HepG2 (cell line): ENCODE results near the gene KCNB1. TPM values are rescaled to one million over a fixed set of nuclear protein-coding genes. Genes with fewer than 3 reads are reported as not detected.

ENCODE experiments used
- ATF2 ChIP-seq: sonication (generic); formaldehyde crosslinking; IDR thresholded peaks from 2 replicates; pipeline ENCODE4 v1.4.0; 2020; ENCODE audit warnings: missing genetic modification reagents
- ATF7 ChIP-seq, 2 experiments: fragments of 450-650 bp in 1 of 2; sonication (generic) in 1 of 2; formaldehyde crosslinking in 1 of 2; IDR thresholded peaks; 2 replicates each; pipeline versions ENCODE4 v1.4.0 to v1.6.1; 2016 to 2020; ENCODE audit warnings: antibody characterized with exemption in 1 of 2, mild to moderate bottlenecking in 1 of 2, missing genetic modification reagents in 1 of 2
- DPF2 ChIP-seq: sonication (generic); formaldehyde crosslinking; IDR thresholded peaks from 2 replicates; pipeline ENCODE4 v1.4.0; 2020; ENCODE audit warnings: mild to moderate bottlenecking, low read depth, missing genetic modification reagents, borderline replicate concordance
- FLYWCH1 ChIP-seq: sonication (generic); formaldehyde crosslinking; IDR thresholded peaks from 2 replicates; pipeline ENCODE4 v1.8.1; 2023; ENCODE audit warnings: mild to moderate bottlenecking, missing genetic modification reagents
- HDAC2 ChIP-seq: sonication (generic); formaldehyde crosslinking; IDR thresholded peaks from 2 replicates; pipeline ENCODE4 v1.4.0; 2020; ENCODE audit warnings: missing genetic modification reagents
- MAFF ChIP-seq: IDR thresholded peaks from 2 replicates; pipeline ENCODE4 v1.6.1; 2011; ENCODE audit warnings: low read depth, low read length, improper control_type of control experiment
- MAFK ChIP-seq, 2 experiments: IDR thresholded peaks in 1 of 2; conservative IDR thresholded peaks in 1 of 2; 2 replicates each; pipeline ENCODE4 v1.6.1; 2011; ENCODE audit warnings: improper control_type of control experiment in 2 of 2, low read length in 2 of 2
- NONO ChIP-seq, 2 experiments: fragments of 450-650 bp in 1 of 2; sonication (generic) in 1 of 2; formaldehyde crosslinking in 1 of 2; IDR thresholded peaks in 1 of 2; conservative IDR thresholded peaks in 1 of 2; 2 replicates each; pipeline versions ENCODE4 v1.6.1 to v1.8.0; 2017 to 2022; ENCODE audit warnings: mild to moderate bottlenecking in 1 of 2, missing genetic modification reagents in 1 of 2, moderate library complexity in 1 of 2
- NPAS2 ChIP-seq: sonication (generic); formaldehyde crosslinking; IDR thresholded peaks from 2 replicates; pipeline ENCODE4 v1.8.0; 2022; ENCODE audit warnings: mild to moderate bottlenecking, missing genetic modification reagents, borderline replicate concordance
- PAWR ChIP-seq: sonication (generic); formaldehyde crosslinking; IDR thresholded peaks from 2 replicates; pipeline ENCODE4 v1.4.0; 2020; ENCODE audit warnings: missing genetic modification reagents, mild to moderate bottlenecking, borderline replicate concordance
- SALL2 ChIP-seq: sonication (generic); formaldehyde crosslinking; IDR thresholded peaks from 2 replicates; pipeline ENCODE4 v1.8.1; 2023; ENCODE audit warnings: mild to moderate bottlenecking, missing genetic modification reagents, inconsistent platforms
- SIX1 ChIP-seq: sonication (generic); formaldehyde crosslinking; IDR thresholded peaks from 2 replicates; pipeline ENCODE4 v1.4.0; 2020; ENCODE audit warnings: missing genetic modification reagents, borderline replicate concordance
- SRSF9 ChIP-seq: fragments of 200-400 bp; formaldehyde crosslinking; IDR thresholded peaks from 2 replicates; pipeline ENCODE4 v1.6.1; 2018; ENCODE audit warnings: borderline replicate concordance, mild to moderate bottlenecking, low read depth, low read length; ENCODE audit not compliant: insufficient read depth, poor library complexity, severe bottlenecking
- ZFP91 ChIP-seq: sonication (generic); formaldehyde crosslinking; IDR thresholded peaks from 2 replicates; pipeline ENCODE4 v1.9.0; 2022; ENCODE audit warnings: missing genetic modification reagents, mild to moderate bottlenecking, borderline replicate concordance
- ZNF136 ChIP-seq: sonication (generic); formaldehyde crosslinking; IDR thresholded peaks from 2 replicates; pipeline ENCODE4 v1.8.1; 2022; ENCODE audit warnings: low read depth, mild to moderate bottlenecking, moderate library complexity, missing genetic modification reagents
- ZNF17 ChIP-seq: sonication (generic); formaldehyde crosslinking; IDR thresholded peaks from 2 replicates; pipeline ENCODE4 v1.5.0; 2020; ENCODE audit warnings: mild to moderate bottlenecking, missing genetic modification reagents
- ZNF235 ChIP-seq: sonication (generic); formaldehyde crosslinking; IDR thresholded peaks from 2 replicates; pipeline ENCODE4 v1.8.1; 2023; ENCODE audit warnings: mild to moderate bottlenecking, missing genetic modification reagents, borderline replicate concordance
- ZNF276 ChIP-seq: sonication (generic); formaldehyde crosslinking; IDR thresholded peaks from 2 replicates; pipeline ENCODE4 v1.4.0; 2020; ENCODE audit warnings: mild to moderate bottlenecking, low read depth, missing genetic modification reagents
- ZNF547 ChIP-seq: sonication (generic); formaldehyde crosslinking; IDR thresholded peaks from 2 replicates; pipeline ENCODE4 v1.5.1; 2020; ENCODE audit warnings: mild to moderate bottlenecking, missing genetic modification reagents
- ZNF572 ChIP-seq: sonication (generic); formaldehyde crosslinking; IDR thresholded peaks from 2 replicates; pipeline ENCODE4 v1.5.1; 2020; ENCODE audit warnings: mild to moderate bottlenecking, missing genetic modification reagents
- ZNF674 ChIP-seq: sonication (generic); formaldehyde crosslinking; IDR thresholded peaks from 2 replicates; pipeline ENCODE4 v1.5.0; 2020; ENCODE audit warnings: low read depth, mild to moderate bottlenecking, missing genetic modification reagents
- ZNF737 ChIP-seq: sonication (generic); formaldehyde crosslinking; IDR thresholded peaks from 2 replicates; pipeline ENCODE4 v1.5.0; 2020; ENCODE audit warnings: missing genetic modification reagents, mild to moderate bottlenecking, borderline replicate concordance
- ZNF746 ChIP-seq: sonication (generic); formaldehyde crosslinking; IDR thresholded peaks from 2 replicates; pipeline ENCODE4 v1.8.0; 2022; ENCODE audit warnings: mild to moderate bottlenecking, missing genetic modification reagents
- ZSCAN22 ChIP-seq: sonication (generic); formaldehyde crosslinking; IDR thresholded peaks from 2 replicates; pipeline ENCODE4 v1.4.0; 2020; ENCODE audit warnings: mild to moderate bottlenecking, missing genetic modification reagents
- polyA plus RNA-seq, 8 experiments: library from polyadenylated mRNA; depleted of rRNA in 3 of 8; stranded (reverse) in 7 of 8; unstranded in 1 of 8; fragments of >200 nt; fragmentation: Illumina TruSeq in 4 of 8; extraction: Trizol in 4 of 8; gene quantifications; 2 replicates each; pipeline versions ENCODE4 v1.2.1 to v1.2.3, GENCODE V29; 2011 to 2016; ENCODE audit warnings: low read depth in 4 of 8, missing spikeins in 1 of 8, mixed read lengths in 1 of 8; ENCODE audit not compliant: insufficient read depth in 1 of 8
- total RNA-seq, 5 experiments: library from RNA; depleted of rRNA; stranded (reverse); fragments of >200 nt; fragmentation: Illumina TruSeq; extraction: Trizol; gene quantifications; 2 replicates each; pipeline ENCODE4 v1.2.3, GENCODE V29; 2016; ENCODE audit warnings: low read depth in 1 of 5

The KCNB1 gene
- total and polyA plus RNA-seq, 2 of the 13 experiments (the other 11 are each of a cell fraction or from before 2014, with no cell fraction given): 0.02 TPM; not detected in 1

GRCh38 chr20:49508435-49509199 is 26.1 kb upstream of the KCNB1 start (continued):
- TF ChIP-seq ZNF746 (CRISPR knock-in tag) (no peak), PAWR (CRISPR knock-in tag) (no peak), MAFK (conservative IDR thresholded peaks at IDR 0.05 in 1 of 2, IDR thresholded peaks at IDR 0.05 in 1 of 2; ENCODE audit: low read length in 2 of 2) (no peak), MAFF (peak; percentile 7; the same call in 1 of the 2 replicates), HDAC2 (CRISPR knock-in tag) (0 out of 2 replicates have a peak, but pooled peaks have one; percentile 17), ZNF674 (CRISPR knock-in tag) (no peak), SIX1 (no peak), SRSF9 (no peak), ZFP91 (CRISPR knock-in tag) (no peak), FLYWCH1 (CRISPR knock-in tag) (0 out of 2 replicates have a peak, but pooled peaks have one; percentile 52), ZNF737 (CRISPR knock-in tag) (peak; percentile 72; the same call in 1 of the 2 replicates), ZNF572 (CRISPR knock-in tag) (0 out of 2 replicates have a peak, but pooled peaks have one; percentile 16), ATF7 (IDR thresholded peaks at IDR 0.05) (peak; percentile 64), ATF7 (CRISPR knock-in tag; IDR thresholded peaks at IDR 0.05) (no peak), ZSCAN22 (CRISPR knock-in tag) (no peak), ZNF547 (CRISPR knock-in tag) (peak; percentile 69; the same call in 1 of the 2 replicates), ZNF235 (CRISPR knock-in tag) (no peak), ZNF136 (CRISPR knock-in tag) (no peak; the same call in 1 of the 2 replicates), NONO (IDR thresholded peaks at IDR 0.05) (no peak), NONO (CRISPR knock-in tag; conservative IDR thresholded peaks at IDR 0.05) (0 out of 2 replicates have a peak, but pooled peaks have one; percentile 29), ZNF17 (CRISPR knock-in tag) (no peak), ZNF276 (CRISPR knock-in tag) (no peak), ATF2 (peak; percentile 76; the same call in 1 of the 2 replicates), NPAS2 (CRISPR knock-in tag) (no peak), DPF2 (CRISPR knock-in tag) (no peak), SALL2 (CRISPR knock-in tag) (0 out of 2 replicates have a peak, but pooled peaks have one; percentile 37)
